ENCODE results near the gene DCTD.

Gene DCTD

DNA sequence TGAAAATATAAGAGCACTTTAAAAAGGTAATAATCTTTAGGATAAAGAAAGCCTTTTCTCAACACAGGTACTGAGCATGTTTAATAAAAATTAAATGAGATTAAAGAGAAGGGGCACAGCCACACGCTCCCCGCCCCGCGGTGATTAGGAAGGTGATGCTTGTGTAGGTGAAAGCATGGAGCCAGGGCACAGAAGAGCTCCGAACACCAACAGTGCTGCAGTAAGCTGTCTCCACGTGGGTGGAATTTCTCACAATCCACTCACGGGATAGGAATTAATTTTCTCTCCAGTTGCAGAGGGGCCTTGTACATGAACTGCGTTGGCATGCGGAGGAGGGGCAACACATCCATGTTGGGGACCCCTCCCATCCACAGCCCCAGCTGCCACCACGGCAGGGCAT lies 27.0 kb downstream of the DCTD start:
- no peak for DNase-seq (ENCODE audit: low spot score)

DNA sequence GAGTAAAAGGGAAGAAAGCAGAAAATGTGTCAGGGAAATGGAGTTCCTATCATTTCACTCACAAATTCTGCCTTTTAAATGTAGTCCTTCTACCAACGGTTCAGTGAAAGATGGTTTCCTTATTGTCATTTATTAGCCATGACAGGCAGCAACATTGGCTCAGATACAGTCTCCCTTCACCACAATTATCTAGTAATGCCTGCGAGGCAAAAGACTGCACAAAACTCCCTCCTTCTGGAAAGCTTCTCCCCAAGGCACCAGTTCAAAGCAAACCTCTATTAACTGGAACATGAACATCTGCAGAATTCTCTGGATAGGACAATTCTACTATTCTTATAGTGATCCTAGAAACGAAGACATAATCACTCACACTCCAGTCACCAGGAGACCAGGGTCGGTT lies 28.3 kb downstream of the DCTD start:
- DNase-seq (ENCODE audit: low spot score) = no peak

DNA sequence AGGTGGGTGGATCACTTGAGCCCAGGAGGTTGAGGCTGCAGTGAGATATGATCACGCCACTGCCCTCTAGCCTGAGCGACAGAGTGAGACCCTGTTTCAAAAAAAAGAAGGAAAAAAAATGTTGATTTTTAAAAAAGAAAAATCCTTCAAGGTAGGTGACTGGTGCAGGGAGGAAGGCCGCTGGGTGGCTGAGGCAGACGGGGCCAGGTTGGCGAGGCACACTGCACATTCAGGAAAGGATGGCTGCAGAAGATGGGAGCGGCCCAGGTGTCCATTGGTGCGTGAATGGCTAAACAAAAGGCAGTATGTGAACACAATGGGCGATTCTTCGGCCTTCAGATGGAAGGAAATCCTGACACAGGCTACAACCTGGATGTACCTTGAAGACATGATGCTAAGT lies 30.4 kb downstream of the DCTD start:
- no peak for DNase-seq (ENCODE audit: low spot score)

DNA sequence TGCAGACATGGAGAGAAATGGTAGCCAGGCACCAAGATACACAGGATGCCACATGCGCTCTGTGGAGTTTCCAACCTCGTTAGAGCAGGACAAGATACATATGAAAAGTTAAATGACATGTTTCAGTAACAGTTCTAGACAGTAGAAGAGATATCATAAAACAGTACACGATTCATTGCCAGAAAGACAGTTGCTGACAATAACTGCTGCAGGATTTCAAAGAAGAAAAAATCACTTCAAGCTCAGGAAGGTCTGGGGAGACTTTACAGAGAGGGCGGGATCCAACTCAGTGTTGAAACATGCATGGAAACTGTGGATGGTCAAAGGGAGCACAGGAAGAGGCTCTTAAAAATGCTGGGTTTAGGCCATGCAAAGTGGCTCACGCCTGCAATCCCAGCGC lies 31.0 kb downstream of the DCTD start:
- DNase-seq (ENCODE audit: low spot score) = no peak

DNA sequence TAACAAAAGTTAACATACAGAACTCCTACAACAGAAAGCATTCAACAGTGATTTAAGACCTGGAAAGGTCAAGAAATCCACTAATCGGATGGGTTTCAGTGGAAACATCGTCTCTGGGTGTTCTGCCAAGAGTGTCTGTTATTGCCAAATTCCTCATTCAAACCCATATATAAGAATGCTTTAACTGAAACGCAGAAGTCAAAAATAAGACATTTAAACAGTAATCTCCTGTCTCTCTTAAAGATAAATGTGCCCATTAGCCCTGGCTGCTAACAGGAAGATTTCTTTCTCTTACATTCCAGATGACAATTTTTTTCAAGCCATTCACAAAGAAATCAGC lies 31.5 kb downstream of the DCTD start:
- DNase-seq (ENCODE audit: low spot score) = no peak

DNA sequence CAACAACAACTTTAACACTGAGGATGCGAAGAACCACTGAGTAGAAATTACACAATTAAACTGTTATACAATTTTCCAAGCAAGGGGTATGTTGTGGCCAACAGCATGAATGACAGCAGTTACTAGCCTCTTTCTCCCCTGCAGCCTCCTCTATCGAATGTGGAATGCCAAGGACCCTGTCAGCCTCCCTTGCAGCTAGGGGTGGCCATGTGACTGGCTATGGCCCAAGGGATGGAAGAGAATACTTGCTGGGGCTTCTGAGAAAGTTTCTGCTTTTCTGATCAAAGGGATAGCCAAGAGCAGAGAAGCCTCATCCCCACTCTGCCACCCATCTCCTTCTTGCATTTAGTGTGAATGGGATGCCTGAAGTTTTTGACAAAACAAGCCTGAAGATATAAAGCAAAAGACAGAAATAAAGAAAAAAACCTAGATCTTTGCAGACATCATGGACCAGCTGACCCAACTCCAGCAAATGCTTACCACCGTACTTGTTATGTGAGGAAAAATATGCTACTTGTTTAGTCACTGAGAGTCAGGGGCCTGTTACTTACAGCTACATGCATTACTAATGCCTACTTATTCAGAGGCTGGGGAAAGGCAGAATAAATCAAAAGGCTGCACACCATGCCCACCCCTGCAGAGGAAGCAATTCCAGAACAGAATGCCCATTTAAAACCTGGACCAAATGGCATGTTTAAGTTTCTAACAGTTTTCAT lies 32.0 kb downstream of the DCTD start:
- no peak for DNase-seq (ENCODE audit: low spot score)

DNA sequence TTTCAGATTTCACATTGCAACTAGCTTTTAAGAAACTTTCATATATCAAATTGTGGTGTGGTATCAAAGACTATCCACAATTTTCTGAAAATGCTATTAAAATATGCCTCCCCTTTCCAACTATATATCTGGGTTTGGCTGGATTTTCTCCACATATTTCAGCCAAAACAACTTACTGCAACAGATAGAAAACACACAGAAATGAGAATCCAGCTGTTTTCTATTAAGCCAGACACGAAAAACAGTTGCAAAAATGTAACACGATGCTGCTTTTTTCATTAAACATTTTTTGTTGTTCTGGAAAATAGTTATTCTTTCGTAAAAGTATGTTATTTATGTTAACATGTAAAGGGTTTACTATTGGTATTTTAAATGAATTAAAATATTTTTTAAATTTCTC lies 33.1 kb downstream of the DCTD start:
- no peak for DNase-seq (ENCODE audit: low spot score)

DNA sequence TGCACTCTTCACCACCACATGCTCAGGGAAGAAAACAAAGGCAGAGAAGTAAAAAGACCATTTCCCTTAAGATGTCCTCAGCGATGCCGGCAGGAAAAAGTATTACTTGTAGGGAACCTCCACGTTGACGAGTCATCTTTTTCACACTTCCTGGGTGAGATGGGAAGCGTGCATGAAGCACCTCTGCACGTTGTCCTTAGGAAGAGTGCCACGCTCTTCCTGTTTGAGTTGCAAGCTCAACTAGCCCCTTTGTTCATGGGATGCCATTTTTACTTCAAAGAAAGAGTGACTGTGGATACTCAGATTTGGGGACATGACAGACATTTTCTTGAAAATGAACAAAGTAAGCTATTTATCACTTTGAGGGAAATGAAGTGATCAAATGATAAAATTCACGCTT lies 33.8 kb downstream of the DCTD start:
- no peak for DNase-seq (ENCODE audit: low spot score)

DNA sequence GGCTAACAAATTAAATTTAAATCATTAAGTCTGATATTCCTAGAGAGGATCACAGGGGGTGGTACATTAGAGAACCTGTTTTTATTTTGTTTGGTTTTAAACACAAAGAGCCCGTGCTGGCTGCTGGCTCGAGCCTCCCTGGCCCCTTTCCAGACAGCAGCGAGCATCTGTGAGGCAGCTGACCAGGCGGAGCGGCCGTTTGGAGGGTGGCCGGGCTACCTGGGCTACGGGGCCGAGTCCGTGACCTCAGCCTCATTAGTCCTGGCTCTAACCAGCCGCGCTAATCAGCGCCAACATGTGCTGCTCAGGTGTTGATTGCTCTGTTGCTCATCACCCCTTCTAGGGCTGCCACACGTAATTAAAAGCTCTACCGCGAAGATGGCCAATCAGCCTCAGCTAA lies 35.3 kb downstream of the DCTD start:
- no peak for DNase-seq (ENCODE audit: low spot score)

DNA sequence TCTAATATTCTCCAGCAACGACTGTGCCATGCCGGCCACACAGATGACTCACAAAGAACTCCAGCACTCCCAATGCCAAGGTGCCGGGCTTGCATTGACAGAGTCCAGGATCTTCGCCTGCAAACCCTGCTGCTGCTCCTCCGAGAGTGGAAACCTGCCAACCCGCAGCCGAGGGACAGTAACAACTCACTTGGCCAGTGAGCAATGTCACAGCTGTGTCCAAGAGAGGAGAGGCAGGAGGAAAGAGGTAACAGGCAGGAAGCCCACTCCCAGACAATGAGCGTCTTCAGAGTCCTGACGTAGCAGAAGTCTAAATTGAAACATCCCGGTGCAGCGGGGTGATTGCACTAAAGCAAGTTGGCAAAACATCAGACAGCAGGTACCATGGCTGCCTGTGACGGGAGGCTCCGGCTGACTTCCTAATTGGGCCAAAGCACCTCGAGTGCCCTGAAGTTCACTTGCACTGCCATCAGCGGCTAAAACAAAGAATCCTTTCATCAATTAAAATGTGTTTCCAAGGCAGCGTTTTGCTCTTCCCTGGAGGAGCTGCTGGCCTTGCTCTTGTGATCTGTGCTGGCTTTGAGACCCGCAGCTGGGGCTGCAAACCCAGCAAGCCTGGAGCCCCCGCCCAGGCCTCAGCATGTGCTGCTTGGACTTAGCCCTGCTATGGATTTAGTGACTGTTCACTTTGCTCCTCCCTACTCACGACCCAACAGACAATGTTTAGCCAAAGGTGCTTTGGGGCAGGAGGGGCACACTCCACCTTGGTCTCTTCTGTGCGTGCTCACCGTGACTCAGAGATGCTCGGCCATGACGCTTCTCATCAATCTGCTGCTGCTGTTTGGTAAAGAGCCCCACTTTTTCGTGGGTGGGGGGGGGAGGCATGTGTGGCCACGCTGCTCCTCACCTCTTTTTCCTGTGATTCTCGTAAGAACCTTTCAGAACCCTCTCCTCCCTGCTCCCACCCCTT lies 36.5 kb downstream of the DCTD start:
- DNase-seq (ENCODE audit: low spot score) = no peak

DNA sequence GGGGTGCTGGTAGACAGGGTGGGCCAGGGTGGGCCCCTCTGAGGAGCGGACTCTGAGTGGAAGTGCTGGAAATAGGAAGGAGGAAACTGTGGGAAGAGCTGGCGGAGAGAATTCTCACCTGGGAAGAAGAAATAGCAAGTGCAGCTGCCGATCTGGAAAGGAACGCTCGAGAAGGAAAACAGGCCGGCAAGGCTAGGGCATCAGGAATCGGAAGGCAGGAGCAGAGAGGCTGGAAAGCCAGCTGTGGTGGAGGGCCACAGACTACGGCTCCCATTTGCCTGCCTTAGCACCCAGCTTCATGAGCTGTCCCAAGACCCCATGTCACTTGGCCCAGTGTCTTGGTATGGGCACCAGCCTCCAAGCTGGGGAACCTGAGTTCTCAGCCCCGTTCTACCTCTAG lies 37.3 kb downstream of the DCTD start:
- no peak for DNase-seq (ENCODE audit: low spot score)

DNA sequence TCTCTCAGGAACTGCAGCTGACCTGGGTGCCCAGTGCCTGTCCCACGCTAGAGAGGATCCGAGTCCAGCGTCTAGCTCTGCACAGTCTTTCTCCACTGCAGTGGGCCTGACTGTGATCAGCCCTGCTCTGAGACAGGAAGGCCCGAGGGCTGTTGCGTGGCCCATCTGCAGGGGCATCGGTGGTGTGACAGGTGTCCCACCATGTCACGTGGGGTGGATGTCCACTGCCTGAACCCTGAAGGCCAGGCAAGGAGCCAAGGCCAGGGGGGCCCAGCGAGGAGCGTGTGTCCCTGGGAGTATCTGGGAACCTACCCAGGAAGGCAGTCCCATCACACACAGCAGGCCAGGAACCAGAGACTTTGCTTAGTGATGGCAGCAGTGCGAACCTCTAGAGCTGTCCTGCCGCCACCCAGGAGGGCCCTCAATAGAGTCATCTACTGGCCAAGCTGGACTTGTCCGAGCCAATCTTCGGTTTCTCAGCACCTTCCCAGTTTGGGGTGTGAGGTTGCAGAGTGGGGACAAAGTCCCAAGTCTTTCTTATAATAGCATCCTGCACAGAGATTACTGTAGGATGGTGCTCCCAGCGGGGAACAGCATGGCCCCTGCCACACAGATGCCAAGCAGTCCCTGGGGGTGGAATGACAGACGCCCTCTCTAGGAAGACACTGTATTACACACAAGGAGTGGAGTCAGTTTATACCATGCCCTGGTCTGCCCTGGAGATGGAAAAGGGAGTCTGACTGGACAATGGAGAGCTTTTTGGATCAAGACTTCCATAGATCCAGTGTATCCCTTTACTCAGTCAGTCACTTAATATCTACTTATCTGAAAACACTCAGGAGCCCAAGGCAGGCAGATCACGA lies 38.3 kb downstream of the DCTD start:
- DNase-seq (ENCODE audit: low spot score) = no peak

DNA sequence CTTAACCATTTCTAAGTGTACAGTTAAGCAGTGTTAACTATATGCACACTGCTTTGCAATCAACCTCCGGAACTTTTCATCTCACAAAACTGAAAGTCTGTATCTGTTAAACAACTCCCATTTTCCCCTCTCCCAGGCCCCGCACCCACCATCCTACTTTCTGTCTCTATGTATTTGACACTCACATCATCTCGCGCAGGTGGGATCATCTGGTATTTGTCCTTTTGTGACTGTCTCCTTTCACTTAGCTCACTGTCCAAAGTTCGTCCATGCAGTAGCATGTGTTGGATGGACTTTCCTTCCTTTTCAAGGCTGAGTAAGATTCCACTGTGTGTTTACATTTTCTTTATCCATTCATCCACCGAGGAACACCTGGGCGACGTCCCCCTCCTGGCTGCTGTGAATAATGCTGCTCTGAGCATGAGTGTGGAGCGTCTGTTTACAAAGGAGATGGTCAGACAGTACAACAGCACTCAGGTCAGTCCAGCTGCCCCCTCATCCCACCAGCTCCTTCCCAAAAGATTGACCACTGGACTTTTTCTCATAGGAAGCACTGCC lies 39.8 kb downstream of the DCTD start:
- no peak for DNase-seq (ENCODE audit: low spot score)

DNA sequence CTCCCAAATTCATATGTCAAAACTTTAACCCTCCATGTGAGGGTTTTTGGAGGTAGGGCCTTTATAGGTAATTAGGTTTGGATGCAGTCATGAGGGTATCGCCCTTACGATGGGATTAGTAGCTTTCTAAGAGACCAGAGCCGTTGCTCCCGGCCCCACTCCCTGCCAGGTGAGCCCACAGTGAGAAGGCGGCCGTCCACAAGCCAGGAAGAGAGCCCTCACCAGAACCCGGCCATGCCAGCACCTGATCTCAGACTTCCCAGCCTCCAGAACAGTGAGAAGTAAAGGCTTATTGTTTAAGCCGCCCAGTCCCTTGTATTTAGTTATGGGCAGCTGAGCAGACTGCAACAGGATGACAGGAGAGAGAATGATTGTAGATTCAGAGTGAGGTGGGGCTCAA lies 40.8 kb downstream of the DCTD start:
- no peak for DNase-seq (ENCODE audit: low spot score)

DNA sequence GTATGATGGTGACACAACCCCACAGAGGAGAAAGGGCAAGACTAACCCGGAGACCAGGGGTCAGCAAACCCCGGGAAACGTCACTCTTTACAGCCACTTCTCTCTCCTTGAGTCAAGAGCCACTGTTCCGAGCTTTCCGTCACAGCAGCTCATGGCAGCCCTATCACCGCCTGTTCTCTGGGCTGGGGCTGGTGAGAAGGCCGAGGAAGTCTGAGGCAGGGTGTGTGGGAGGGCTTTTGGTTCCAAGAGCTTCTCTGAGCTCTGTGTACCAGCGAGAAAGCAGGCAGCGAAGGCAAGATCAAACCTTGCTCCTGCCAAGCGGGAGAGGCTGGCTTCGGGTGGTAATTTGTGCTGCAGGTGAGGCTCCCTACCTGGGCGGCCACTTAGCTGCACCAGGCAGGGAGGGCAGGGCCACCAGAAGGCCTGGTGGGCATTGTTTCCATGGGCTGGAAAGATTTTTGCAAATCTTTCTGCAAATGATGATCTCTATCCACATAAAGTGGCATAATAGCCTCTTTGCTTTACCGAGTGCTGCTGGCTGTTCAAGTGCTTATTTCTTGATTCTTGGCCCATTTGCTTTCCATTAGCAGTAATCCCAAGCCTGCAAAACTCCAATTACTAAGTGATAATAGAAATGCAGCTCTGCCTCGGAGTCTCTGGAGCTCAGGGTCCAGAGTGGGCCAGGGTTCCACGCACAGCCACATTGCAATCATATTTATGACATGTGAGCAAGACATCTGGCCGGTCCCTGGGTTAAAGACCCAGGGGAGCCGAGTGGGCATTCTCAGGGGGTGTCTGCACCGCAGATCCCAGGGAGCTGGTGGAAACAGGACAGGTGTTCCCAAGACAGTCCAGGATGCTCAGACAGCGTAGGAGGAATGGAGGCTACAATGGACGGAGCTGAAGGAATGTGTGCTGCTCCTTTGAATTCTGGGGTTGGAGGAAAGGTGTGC lies 41.5 kb downstream of the DCTD start:
- DNase-seq (ENCODE audit: low spot score) = no peak

DNA sequence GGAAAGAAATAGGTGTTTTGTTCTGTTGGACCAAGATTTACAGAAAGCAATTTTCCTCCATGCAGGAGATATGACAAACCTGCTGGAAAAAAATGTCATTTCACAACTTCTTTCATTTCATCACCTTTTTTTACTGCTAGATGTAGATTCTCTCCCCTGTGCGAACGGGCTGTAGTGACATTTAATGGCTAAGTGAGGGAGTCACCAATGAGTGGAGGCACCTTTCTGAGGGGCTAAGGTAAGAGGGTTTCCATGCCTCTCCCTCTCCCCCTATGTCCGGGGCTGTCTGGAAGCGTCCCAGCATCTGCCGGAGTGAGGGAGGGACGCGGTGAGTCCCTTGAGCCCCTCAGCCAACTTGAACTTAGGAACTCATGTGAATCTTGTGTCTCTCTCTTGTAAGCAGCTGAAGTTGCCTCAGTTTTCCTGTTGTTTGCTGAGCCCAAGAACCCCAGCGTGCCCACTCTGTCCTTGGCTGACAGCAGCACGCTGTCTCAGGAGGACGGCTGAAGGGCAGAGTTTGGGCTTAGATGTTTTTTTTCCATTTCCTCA lies 42.3 kb downstream of the DCTD start:
- DNase-seq (ENCODE audit: low spot score) = no peak

DNA sequence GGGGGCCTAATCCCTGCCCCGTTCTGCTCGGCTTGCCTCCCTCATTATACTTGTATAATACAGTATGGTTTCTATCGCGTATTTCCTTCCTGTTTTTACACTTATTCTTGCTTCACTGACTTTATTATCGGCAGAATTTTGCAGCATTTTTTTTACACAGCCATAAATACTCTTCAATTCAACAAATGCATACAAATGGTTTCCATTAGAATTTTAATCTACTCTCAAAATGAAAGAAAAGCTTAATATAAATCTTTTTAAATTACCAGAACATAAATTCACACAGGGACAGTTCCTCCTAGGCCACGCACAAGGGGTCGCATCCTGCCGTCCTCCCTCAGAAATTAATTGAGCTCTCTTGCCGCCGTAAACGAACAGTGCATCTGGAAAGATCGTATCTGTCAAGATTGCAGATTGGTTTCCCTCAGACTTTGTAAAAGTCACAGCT lies 42.9 kb downstream of the DCTD start:
- no peak for DNase-seq (ENCODE audit: low spot score)

DNA sequence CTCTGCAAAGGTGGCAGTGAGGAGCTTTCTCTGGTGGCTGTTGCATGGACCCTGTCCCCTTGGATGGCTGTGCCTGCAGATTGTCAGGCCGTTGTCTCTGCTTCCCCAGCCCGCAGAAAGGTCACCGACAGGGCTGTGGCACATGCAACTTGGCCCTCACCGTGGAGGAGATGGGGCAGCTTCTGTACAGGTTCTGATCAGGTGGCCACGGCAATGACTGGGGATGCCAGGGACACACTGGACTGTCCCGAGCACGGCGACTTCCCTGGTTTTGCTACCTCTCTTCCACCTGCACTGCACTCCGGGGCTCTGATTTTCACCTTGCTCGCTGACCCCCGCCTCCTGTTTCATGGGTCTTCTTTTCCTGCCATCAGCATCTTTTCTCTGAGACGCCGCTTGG lies 43.5 kb downstream of the DCTD start:
- no peak for DNase-seq (ENCODE audit: low spot score)

DNA sequence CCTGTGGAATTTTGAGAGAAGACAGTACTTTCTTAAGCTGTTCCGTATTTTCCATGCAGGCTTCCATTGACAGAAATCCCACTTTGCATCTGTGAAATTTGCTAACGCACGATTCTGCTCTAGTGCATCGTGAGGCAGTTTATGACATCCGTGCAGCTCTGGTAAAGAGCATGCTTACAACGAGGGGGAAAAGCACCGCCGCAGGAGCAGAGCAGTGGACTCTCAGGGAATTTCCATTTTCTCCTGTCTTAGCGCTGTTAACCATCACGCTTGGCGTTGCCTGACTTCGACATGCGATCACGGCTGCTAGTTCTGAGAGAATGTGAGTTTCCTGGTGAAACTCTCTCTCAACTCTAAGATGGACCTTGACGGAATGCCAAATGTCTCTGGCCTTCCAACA lies 43.9 kb downstream of the DCTD start:
- no peak for DNase-seq (ENCODE audit: low spot score)

DNA sequence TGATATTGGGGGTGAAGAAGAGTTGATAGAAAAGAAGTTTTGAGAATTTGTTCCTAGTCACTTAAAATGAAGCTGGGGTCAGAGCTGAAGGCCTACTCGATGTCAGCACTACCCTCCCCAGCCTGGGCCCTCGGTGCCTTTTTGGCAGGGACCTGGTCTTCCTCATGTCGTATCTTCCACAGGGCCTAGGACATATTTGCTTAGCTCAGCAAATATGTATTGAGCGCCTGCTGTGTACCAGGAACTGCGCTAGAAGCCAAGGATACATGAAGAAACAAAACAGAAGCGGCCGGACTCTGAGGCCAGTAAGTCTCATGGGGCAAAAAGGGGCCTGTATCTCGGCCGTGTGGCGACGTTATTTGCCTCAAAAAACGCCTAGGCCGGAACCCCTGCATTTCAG lies 44.3 kb downstream of the DCTD start:
- no peak for DNase-seq (ENCODE audit: low spot score)

DNA sequence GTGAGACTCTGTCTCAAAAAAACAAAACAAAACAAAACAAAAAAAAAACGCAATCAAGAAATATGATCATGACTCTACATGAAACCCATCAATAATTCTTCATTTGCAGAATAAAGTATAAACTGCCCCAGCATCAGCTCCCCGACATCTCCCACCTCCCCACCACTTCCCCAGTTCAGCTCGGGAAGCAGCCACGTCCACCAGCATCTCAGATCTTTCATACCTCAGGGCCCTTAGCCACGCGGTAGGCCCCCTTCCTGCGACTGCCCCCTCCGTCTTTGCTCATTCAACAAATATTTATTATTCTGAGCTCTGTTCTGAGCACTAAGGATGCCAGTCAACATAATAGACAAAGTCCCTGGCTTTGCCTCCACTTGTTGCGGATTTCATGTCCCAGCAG lies 45.6 kb downstream of the DCTD start:
- no peak for DNase-seq (ENCODE audit: low spot score)

Data from HuH-7.5 (cell line).